ENCODE results near the gene HERC2.

The HERC2 gene

DNA sequence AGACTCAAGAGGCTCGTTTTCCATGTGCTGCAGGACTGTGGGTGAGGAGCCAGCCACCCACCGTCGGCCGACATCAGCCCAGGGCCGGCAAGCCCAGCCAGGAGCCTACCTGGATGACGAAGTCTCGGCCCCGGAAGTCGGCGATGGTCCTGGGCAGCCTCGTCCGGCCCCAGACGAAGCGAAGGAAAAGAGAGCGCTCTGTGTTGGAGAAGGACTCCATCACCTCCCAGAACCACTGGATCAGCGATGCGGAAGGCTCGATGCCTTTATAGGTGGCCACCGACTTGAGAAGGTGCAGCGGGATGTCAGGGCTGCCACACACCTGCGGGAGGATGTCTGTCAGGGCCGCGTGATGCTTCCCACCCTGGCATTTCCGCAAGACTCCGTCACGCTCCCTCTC, 209.0 kb downstream of the HERC2 start:
- H3K4me3 ChIP-seq (ENCODE audit: low read depth, low read length): no peak overlapping the region
- TF ChIP-seq, protein P1, sequence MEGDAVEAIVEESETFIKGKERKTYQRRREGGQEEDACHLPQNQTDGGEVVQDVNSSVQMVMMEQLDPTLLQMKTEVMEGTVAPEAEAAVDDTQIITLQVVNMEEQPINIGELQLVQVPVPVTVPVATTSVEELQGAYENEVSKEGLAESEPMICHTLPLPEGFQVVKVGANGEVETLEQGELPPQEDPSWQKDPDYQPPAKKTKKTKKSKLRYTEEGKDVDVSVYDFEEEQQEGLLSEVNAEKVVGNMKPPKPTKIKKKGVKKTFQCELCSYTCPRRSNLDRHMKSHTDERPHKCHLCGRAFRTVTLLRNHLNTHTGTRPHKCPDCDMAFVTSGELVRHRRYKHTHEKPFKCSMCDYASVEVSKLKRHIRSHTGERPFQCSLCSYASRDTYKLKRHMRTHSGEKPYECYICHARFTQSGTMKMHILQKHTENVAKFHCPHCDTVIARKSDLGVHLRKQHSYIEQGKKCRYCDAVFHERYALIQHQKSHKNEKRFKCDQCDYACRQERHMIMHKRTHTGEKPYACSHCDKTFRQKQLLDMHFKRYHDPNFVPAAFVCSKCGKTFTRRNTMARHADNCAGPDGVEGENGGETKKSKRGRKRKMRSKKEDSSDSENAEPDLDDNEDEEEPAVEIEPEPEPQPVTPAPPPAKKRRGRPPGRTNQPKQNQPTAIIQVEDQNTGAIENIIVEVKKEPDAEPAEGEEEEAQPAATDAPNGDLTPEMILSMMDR (IDR thresholded peaks at IDR 0.05; ENCODE audit: low read depth, low read length, missing control alignments): no peak
- DNase-seq (ENCODE audit: low read depth): no peak
- in situ Hi-C loops (cut with HindIII; ENCODE audit: low sequenced_read_pairs): no loop called here

DNA sequence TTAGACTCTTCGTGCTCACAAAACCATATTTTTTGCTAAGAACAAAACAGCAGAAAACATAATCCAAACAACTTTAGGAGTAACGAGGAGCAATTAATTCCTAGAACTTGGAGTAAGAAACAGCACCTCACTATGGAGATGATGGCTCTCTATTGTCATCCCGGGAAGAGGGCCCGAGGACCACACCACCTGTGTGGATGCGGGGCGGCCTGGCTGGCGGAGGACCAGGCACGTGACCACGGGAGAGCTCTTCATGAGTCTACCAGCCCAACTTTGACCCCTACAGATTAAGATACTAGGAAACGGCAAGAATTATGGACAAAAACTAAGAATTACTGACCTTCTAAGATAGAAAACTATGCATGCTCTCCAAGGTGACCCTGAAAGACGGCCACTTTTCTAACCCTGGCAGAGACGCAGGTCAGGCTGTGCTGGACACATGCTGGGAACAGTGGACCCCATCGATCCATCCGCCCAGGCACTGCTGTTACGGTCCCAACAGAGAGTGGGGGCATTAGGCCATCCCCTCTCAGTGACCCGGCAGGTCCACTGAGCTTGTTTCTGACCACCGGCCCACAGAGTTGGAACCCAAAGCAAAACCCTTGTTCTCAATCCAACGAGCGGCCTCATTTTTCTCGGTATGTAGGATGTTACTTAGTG, 209.7 kb downstream of the HERC2 start:
- TF ChIP-seq, protein P1 (IDR thresholded peaks at IDR 0.05; ENCODE audit: low read depth, low read length, missing control alignments): no peak
- no peak overlapping the region for H3K4me3 ChIP-seq (ENCODE audit: low read depth, low read length)

DNA sequence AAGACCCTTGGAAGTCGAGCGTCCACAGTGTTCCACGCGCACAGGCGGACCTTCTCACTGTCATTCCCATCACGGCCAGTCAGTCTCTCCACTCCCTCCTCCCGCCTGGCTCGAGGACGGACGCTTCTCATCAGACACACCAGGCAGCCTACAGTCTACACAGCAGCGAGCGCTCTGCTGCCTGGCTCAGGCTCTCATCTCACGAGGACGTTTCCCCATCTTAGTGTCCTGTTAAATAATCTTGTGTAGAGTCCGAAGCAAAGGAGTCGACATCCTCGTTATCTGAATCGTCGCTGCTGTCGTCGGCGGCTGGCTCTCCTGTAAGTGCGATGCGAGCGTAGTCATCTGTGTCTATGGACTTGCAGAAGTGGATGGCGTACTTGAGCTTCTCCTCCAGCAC, 210.4 kb downstream of the HERC2 start:
- in situ Hi-C loops (cut with HindIII; ENCODE audit: low sequenced_read_pairs): no loop called here
- TF ChIP-seq, protein P1 (IDR thresholded peaks at IDR 0.05; ENCODE audit: low read depth, low read length, missing control alignments): no peak
- H3K4me3 ChIP-seq (ENCODE audit: low read depth, low read length): no peak overlapping the region
- no peak for DNase-seq (ENCODE audit: low read depth)

More for the DNA sequence above, 209.7 kb downstream of the HERC2 start:
- DNase-seq (ENCODE audit: low read depth): no peak
- in situ Hi-C loops (cut with HindIII; ENCODE audit: low sequenced_read_pairs): no loop called here

DNA sequence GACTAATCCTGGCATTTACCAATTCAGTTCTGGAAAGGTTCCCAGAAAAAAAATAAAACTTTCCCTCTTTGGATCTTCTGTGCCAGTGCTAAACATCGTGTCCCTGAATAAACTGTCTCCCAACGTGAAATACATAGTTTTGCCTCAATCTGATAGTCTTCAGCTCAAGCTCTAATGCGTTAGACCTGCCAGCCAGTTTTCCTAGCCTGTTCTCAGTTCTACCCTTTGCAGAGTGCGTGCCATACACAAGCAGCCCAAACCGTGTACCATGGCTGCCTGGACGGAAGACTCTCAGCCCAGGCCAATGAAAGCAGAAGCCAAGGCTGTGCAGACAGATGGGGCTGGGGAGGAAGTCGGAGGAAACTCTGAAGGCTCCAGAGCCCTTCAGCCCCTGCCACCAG, 211.5 kb downstream of the HERC2 start:
- in situ Hi-C loops (cut with HindIII; ENCODE audit: low sequenced_read_pairs): no loop called here
- TF ChIP-seq, protein P1 (IDR thresholded peaks at IDR 0.05; ENCODE audit: low read depth, low read length, missing control alignments): no peak
- DNase-seq (ENCODE audit: low read depth): no peak
- H3K4me3 ChIP-seq (ENCODE audit: low read depth, low read length): no peak overlapping the region

DNA sequence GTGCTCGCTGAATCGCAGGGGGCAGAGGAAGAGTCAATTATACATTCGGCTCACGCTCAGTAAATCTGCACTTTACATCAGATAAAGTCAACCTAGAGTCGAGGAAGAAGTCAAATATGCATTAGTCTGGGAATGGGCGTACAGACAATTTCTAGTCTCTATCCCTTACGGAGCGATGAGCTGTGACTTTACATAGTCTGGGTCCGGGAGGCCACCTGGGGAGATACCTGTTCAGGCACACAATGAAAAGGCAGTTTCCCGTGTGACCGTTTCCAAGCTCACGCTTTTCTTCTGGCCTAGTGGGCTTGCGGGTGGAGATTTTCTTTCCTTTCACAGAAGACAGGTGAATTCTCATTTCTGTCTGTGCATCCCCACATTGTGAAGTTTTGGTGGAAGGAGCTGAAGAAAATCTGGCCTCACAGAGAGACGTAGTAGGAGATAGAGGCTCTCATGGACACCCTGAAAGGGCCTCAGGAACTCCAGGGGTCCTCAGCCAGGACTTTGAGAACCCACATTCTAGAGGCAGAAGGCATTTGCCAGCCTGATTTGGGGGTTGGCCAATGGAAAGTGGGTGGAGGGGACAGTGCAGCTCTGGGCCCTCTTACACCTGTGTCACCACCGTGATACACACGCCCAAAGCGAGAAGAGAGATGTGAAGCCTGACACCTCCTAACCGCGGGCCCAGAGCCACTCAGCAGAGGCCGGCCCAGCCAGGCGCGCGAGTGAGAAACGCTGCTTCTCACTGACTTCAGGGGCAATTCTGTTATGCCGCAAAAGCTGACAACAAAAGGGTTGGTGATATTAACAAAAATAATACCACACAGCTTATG, 212.1 kb downstream of the HERC2 start:
- in situ Hi-C loops (cut with HindIII; ENCODE audit: low sequenced_read_pairs): no loop called here
- H3K4me3 ChIP-seq (ENCODE audit: low read depth, low read length): no peak overlapping the region
- TF ChIP-seq, protein P1 (IDR thresholded peaks at IDR 0.05; ENCODE audit: low read depth, low read length, missing control alignments): no peak
- DNase-seq (ENCODE audit: low read depth): no peak

DNA sequence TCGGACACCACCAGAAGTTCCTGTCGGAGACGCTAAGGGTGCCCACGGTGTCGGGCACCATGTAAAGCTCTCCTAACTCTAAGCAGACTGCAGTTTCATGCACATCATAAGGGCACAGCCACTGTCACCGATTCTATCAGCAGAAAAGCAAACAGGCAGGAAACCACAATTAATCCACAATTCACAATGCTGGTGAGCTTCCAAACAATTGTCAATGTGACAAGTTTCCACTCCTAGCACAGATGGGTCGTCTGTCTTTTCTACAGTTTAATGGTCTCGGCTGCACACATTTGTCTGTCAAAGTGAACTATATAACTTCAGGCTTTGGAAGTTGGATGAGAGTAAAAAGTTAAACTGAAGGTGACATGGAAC, 214.1 kb downstream of the HERC2 start:
- TF ChIP-seq, protein P1 (IDR thresholded peaks at IDR 0.05; ENCODE audit: low read depth, low read length, missing control alignments): no peak
- DNase-seq (ENCODE audit: low read depth): no peak
- in situ Hi-C loops (cut with HindIII; ENCODE audit: low sequenced_read_pairs): no loop called here
- H3K4me3 ChIP-seq (ENCODE audit: low read depth, low read length): no peak overlapping the region

Data from astrocyte of the cerebellum (primary cell).